ENCODE results near the gene CDR2L. TPM values are rescaled to one million over a fixed set of nuclear protein-coding genes. Genes with fewer than 3 reads are reported as not detected.
A peak's percentile ranks its signal among the peaks of the same experiment; 100 is the strongest.
"Not testable (repeated sequence)": the region's sequence is repeated elsewhere in the genome, so short reads cannot be mapped to it uniquely, and the experiment has no call there.

CDR2L gene
- polyA plus RNA-seq, 12 donors = 4.5 to 12.6 (median 7.0) TPM; not detected in 1

- DNase-seq = peak; percentile 78
Observed at GRCh38 chr17:75036643-75037268, 49.3 kb downstream of the CDR2L start.

- no peak for DNase-seq
Observed at GRCh38 chr17:75039238-75039637, 51.8 kb downstream of the CDR2L start.

- no peak for DNase-seq
Observed at GRCh38 chr17:75041656-75042280, 54.3 kb downstream of the CDR2L start.

- not testable (repeated sequence) for DNase-seq
Observed at GRCh38 chr17:75043789-75044188, 56.4 kb downstream of the CDR2L start.

GRCh38 chr17:75044716-75045115 lies 57.3 kb downstream of the CDR2L start:
- no peak for DNase-seq

- not testable (repeated sequence) for DNase-seq
Observed at GRCh38 chr17:75045946-75046406, 58.5 kb downstream of the CDR2L start.

GRCh38 chr17:75046407-75047289 lies 59.2 kb downstream of the CDR2L start, which contains the start of the genes ATP5PD and KCTD2:
Gene ATP5PD, minus strand, starts transcription at chr17:75046969. Its CDS starts 4,319 bp downstream, at chr17:75042650.
Gene KCTD2, plus strand, starts transcription at chr17:75047225. Its CDS starts 26 bp downstream, at chr17:75047251.
- DNase-seq = peak; percentile 98

- DNase-seq = no peak
Observed at GRCh38 chr17:75047398-75048098, 60.1 kb downstream of the CDR2L start.

GRCh38 chr17:75048249-75048878 lies 60.9 kb downstream of the CDR2L start:
- DNase-seq = no peak

- DNase-seq = no peak
Observed at GRCh38 chr17:75049057-75049456, 61.6 kb downstream of the CDR2L start.

GRCh38 chr17:75049706-75050105 lies 62.3 kb downstream of the CDR2L start:
- no peak for DNase-seq

- DNase-seq = no peak
Observed at GRCh38 chr17:75051941-75052340, 64.5 kb downstream of the CDR2L start.

Other genes starting within 250 kb of the CDR2L start
- 10 to 100 TPM in 2 of 12 donors, 1 to 10 TPM in 9, not detected in 1; 5.0 to 63.4 (median 6.7) TPM for gene NHERF1, start 239.0 kb upstream of the CDR2L start, polyA plus RNA-seq (ENCODE audit: insufficient read length in 12 of 12)
- 10 to 100 TPM in 11 of 12 donors, not detected in 1; 26.8 to 42.5 (median 33.6) TPM for gene NAT9, start 211.3 kb upstream of the CDR2L start, polyA plus RNA-seq (ENCODE audit: insufficient read length in 12 of 12)
- 1 to 10 TPM in 1 of 12 donors, under 1 TPM in 9, not detected in 2; 0.48 to 1.1 (median 0.87) TPM for gene GRIN2C, start 127.7 kb upstream of the CDR2L start, polyA plus RNA-seq (ENCODE audit: insufficient read length in 12 of 12)
- gene FDXR, start 114.6 kb upstream of the CDR2L start, polyA plus RNA-seq (ENCODE audit: insufficient read length in 12 of 12) = 1 to 10 TPM in 10 of 12 donors, not detected in 2; 1.8 to 6.1 (median 2.6) TPM
- 1 to 10 TPM in 2 of 12 donors, under 1 TPM in 3, not detected in 7; 0.07 to 2.7 (median 0.37) TPM for gene FADS6, start 94.0 kb upstream of the CDR2L start, polyA plus RNA-seq (ENCODE audit: insufficient read length in 12 of 12)
- 1 to 10 TPM in 1 of 12 donors, under 1 TPM in 3, not detected in 8; 0.04 to 2.3 (median 0.54) TPM for gene USH1G, start 64.4 kb upstream of the CDR2L start, polyA plus RNA-seq (ENCODE audit: insufficient read length in 12 of 12)
- under 1 TPM in 1 of 12 donors, not detected in 11; 0.15 TPM for gene OTOP2, start 63.4 kb upstream of the CDR2L start, polyA plus RNA-seq (ENCODE audit: insufficient read length in 12 of 12)
- not detected for gene OTOP3, start 51.7 kb upstream of the CDR2L start, polyA plus RNA-seq (ENCODE audit: insufficient read length in 12 of 12)
- gene HID1, start 14.9 kb upstream of the CDR2L start, polyA plus RNA-seq (ENCODE audit: insufficient read length in 12 of 12) = 10 to 100 TPM in 3 of 12 donors, 1 to 10 TPM in 8, not detected in 1; 4.1 to 16.4 (median 7.0) TPM
- gene MRPL58, start 25.0 kb downstream of the CDR2L start, polyA plus RNA-seq (ENCODE audit: insufficient read length in 12 of 12) = 10 to 100 TPM in 11 of 12 donors, not detected in 1; 13.8 to 23.6 (median 22.2) TPM
- gene ATP5PD, start 59.3 kb downstream of the CDR2L start, polyA plus RNA-seq (ENCODE audit: insufficient read length in 12 of 12) = 100 to 1,000 TPM in 11 of 12 donors, not detected in 1; 181 to 277 (median 254) TPM
- 10 to 100 TPM in 11 of 12 donors, not detected in 1; 10.5 to 23.8 (median 22.4) TPM for gene KCTD2, start 59.6 kb downstream of the CDR2L start, polyA plus RNA-seq (ENCODE audit: insufficient read length in 12 of 12)
- 10 to 100 TPM in 2 of 12 donors, 1 to 10 TPM in 8, not detected in 2; 5.3 to 17.4 (median 8.1) TPM for gene SLC16A5, start 100.3 kb downstream of the CDR2L start, polyA plus RNA-seq (ENCODE audit: insufficient read length in 12 of 12)
- gene ARMC7, start 122.3 kb downstream of the CDR2L start, polyA plus RNA-seq (ENCODE audit: insufficient read length in 12 of 12) = 1 to 10 TPM in 11 of 12 donors, not detected in 1; 5.0 to 8.4 (median 6.7) TPM
- gene NT5C, start 144.1 kb downstream of the CDR2L start, polyA plus RNA-seq (ENCODE audit: insufficient read length in 12 of 12) = 10 to 100 TPM in 11 of 12 donors, not detected in 1; 27.9 to 72.5 (median 37.0) TPM
- gene JPT1, start 166.9 kb downstream of the CDR2L start, polyA plus RNA-seq (ENCODE audit: insufficient read length in 12 of 12) = 100 to 1,000 TPM in 11 of 12 donors, not detected in 1; 156 to 369 (median 296) TPM
- 100 to 1,000 TPM in 11 of 12 donors, not detected in 1; 315 to 505 (median 392) TPM for gene SUMO2, start 195.3 kb downstream of the CDR2L start, polyA plus RNA-seq (ENCODE audit: insufficient read length in 12 of 12)
- 10 to 100 TPM in 11 of 12 donors, not detected in 1; 26.4 to 66.3 (median 43.9) TPM for gene NUP85, start 218.0 kb downstream of the CDR2L start, polyA plus RNA-seq (ENCODE audit: insufficient read length in 12 of 12)